Colonic mucosa (tissue), 4 donors: ENCODE results near the gene METTL15. TPM values are rescaled to one million over a fixed set of nuclear protein-coding genes. Genes with fewer than 3 reads are reported as not detected.
"Not testable (repeated sequence)": the region's sequence is repeated elsewhere in the genome, so short reads cannot be mapped to it uniquely, and the experiment has no call there.

Source experiments
- DNase-seq: peaks from one replicate; pipeline ENCODE4 v3.0.0-alpha.2; 2020
- H3K27ac ChIP-seq: fragments of 200-600 bp; one replicate; pipeline ENCODE4 v1.8.0; 2021
- H3K27me3 ChIP-seq: fragments of 200-600 bp; one replicate; pipeline ENCODE4 v1.8.0; 2021
- H3K36me3 ChIP-seq: fragments of 200-600 bp; one replicate; pipeline ENCODE4 v1.8.0; 2021
- H3K4me1 ChIP-seq: fragments of 200-600 bp; one replicate; pipeline ENCODE4 v1.8.0; 2021; ENCODE audit warnings: mild to moderate bottlenecking
- H3K4me3 ChIP-seq: fragments of 200-600 bp; one replicate; pipeline ENCODE4 v1.8.0; 2021
- H3K9ac ChIP-seq, 2 donors: one replicate each; pipeline ENCODE4 v1.7.0; 2013; ENCODE audit warnings: control low read depth in 2 of 2, low read depth in 2 of 2, low read length in 2 of 2
- H3K9me3 ChIP-seq: fragments of 200-600 bp; one replicate; pipeline ENCODE4 v1.8.0; 2021
- intact Hi-C: fragments of 100-400 bp; cut with DNase I; formaldehyde crosslinking; loops from one replicate; pipeline ENCODE4 v1.14.1; 2022
- total RNA-seq, 2 donors: library from RNA; stranded (reverse); fragmentation: NEBNext Ultra II Directional in 1 of 2; extraction: Animal tissue kit (Norgen Biotek cat#: 25700) in 1 of 2; gene quantifications; one replicate each; pipeline ENCODE4 v1.2.1, GENCODE V29; 2021
- TF ChIP-seq, protein P1 (sequence below): fragments of 200-600 bp; IDR thresholded peaks from one replicate; pipeline ENCODE4 v1.8.0; 2022; ENCODE audit warnings: antibody characterized with exemption, mild to moderate bottlenecking
- donor health status: healthy.
- donor health status: DM: no; HTN: no; CAD: no.
- donor health status: DM: no; HTN: no; CAD: no.

METTL15 gene
- total RNA-seq, 2 donors from 2014 or later = 16.5 to 22.1 TPM

DNA sequence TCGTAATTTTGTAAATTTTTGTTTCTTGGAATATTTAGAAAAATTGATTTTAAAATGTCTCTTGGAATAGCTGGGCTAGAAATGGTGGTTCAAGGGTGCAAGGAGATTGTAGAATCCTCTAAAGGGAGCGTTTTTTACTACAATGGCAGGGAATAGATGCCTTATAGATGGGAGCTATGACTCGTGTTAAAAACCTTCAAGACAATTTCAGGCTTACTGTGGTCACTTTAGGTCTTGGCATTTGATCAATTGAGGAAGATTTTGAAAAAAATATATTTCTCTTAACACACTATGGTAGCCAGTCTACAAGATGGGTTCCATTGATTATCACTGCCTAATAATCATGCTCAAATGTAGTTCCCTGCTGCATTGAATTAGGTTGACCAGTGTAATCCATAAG lies 25.0 kb downstream of the METTL15 start:
- Histone ChIP-seq H3K36me3 (no peaks in the 10 kb centered on the region), H3K9me3 (no peaks in the 10 kb centered on the region), H3K4me1 (no peaks in the 10 kb centered on the region), H3K27ac (no peak overlapping the region), H3K9ac (no peak overlapping the region), H3K4me3 (no peak overlapping the region), H3K27me3 (no peaks in the 10 kb centered on the region)
- DNase-seq = no peak
- intact Hi-C loops = no loop called here
- TF ChIP-seq, protein P1, sequence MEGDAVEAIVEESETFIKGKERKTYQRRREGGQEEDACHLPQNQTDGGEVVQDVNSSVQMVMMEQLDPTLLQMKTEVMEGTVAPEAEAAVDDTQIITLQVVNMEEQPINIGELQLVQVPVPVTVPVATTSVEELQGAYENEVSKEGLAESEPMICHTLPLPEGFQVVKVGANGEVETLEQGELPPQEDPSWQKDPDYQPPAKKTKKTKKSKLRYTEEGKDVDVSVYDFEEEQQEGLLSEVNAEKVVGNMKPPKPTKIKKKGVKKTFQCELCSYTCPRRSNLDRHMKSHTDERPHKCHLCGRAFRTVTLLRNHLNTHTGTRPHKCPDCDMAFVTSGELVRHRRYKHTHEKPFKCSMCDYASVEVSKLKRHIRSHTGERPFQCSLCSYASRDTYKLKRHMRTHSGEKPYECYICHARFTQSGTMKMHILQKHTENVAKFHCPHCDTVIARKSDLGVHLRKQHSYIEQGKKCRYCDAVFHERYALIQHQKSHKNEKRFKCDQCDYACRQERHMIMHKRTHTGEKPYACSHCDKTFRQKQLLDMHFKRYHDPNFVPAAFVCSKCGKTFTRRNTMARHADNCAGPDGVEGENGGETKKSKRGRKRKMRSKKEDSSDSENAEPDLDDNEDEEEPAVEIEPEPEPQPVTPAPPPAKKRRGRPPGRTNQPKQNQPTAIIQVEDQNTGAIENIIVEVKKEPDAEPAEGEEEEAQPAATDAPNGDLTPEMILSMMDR = no peak

DNA sequence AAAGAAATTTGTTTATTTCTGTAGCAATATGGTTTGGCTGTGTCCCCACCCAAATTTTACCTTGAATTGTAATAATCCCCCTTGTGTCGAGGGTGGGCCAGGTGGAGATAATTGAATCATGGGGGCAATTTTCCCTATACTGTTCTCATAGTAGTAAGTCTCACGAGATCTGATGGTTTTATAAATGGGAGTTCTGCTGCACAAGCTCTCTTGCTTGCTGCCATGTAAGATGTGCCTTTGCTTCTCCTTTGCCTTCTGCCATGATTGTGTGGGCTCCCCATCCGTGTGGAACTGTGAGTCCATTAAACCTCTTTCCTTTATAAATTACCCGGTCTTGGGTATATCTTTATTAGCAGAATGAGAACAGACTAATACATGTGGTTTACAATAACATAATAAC lies 28.0 kb downstream of the METTL15 start:
- DNase-seq, H3K27ac ChIP-seq, H3K36me3 ChIP-seq, H3K9ac ChIP-seq, H3K9me3 ChIP-seq, intact Hi-C loops, H3K27me3 ChIP-seq, H3K4me3 ChIP-seq, H3K4me1 ChIP-seq: not testable (repeated sequence)

DNA sequence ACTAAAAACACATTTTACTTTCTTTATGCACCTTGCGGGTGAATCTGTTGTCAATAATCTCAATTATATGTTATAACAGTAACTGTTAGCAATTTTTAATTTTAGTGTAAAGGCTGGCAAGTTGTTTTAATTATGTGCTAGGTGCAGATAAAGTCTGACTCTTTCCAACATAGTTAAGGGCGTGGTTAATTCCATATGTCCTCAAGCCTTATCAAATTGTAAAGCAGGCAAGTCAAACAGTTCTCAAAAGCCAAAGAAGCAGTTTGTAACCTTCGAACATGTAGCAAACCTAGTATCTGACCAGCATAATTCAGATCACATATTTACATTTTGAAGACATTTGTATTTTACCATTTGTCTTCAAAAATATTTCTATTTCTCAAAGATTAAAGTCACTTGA lies 29.2 kb downstream of the METTL15 start:
- Histone ChIP-seq H3K27me3 (no peaks in the 10 kb centered on the region), H3K4me3 (no peak overlapping the region), H3K36me3 (no peaks in the 10 kb centered on the region), H3K4me1 (no peaks in the 10 kb centered on the region), H3K9me3 (no peaks in the 10 kb centered on the region), H3K27ac (no peak overlapping the region), H3K9ac (no peak overlapping the region)
- intact Hi-C loops = no loop called here
- TF ChIP-seq, protein P1 = no peak
- DNase-seq = no peak

DNA sequence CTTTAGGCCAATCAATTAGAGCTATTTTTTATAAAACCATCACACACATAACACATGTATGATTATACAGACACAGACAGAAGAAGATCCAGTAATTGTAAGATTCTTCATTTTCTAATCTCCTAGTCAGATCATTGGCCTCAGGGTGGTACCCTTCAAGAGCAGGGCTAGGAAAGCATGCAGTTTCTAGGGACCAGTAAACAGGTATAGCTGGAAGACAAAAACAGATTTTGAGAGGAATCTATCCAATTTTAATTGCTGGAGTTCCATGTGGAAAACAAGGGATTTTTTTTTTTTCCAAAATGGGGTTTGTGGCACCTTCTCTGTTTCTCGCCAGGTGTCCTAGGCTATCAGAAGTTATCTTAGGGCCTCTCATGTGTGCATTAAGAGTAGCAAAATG lies 29.6 kb downstream of the METTL15 start:
- H3K36me3 ChIP-seq = no peaks in the 10 kb centered on the region
- no peaks in the 10 kb centered on the region for H3K27me3 ChIP-seq
- H3K9me3 ChIP-seq = no peaks in the 10 kb centered on the region
- no peak for DNase-seq
- TF ChIP-seq, protein P1 = no peak
- H3K9ac ChIP-seq = no peak overlapping the region
- intact Hi-C loops = no loop called here
- H3K27ac ChIP-seq = no peak overlapping the region
- no peak overlapping the region for H3K4me3 ChIP-seq
- H3K4me1 ChIP-seq = no peaks in the 10 kb centered on the region

DNA sequence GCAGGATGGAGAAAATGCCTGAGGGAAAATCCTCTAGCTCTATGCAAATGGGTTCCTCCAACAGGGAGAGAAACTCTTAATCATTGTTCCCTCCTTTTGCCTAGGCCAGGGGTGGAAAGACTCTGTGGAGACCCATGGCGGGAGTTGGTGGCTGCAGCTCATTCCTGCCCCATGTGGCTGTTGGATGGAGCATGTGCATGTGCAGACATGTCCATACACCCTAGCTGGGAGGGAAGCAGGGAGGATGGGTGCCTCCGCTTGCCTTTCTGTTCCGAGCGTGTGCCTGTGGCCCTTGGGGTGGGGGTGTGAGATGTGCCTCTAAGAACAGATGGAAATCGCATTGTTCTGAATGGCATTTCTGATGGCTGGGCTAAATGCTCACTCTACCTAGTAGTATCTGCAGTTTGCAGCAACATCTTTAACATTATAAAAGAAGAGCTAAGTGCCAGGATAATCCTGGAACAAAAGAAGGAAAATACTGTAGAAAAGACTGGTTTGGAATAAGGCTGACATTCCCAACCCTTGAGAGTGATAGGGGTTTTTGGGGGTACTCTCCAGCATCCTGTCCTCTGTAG lies 31.7 kb downstream of the METTL15 start:
- no peak for DNase-seq
- Histone ChIP-seq H3K27ac (no peak overlapping the region), H3K36me3 (no peaks in the 10 kb centered on the region), H3K9ac (no peak overlapping the region), H3K4me1 (no peaks in the 10 kb centered on the region), H3K27me3 (no peaks in the 10 kb centered on the region), H3K9me3 (no peaks in the 10 kb centered on the region), H3K4me3 (no peak overlapping the region)
- TF ChIP-seq, protein P1 = no peak
- intact Hi-C loops = no loop called here

DNA sequence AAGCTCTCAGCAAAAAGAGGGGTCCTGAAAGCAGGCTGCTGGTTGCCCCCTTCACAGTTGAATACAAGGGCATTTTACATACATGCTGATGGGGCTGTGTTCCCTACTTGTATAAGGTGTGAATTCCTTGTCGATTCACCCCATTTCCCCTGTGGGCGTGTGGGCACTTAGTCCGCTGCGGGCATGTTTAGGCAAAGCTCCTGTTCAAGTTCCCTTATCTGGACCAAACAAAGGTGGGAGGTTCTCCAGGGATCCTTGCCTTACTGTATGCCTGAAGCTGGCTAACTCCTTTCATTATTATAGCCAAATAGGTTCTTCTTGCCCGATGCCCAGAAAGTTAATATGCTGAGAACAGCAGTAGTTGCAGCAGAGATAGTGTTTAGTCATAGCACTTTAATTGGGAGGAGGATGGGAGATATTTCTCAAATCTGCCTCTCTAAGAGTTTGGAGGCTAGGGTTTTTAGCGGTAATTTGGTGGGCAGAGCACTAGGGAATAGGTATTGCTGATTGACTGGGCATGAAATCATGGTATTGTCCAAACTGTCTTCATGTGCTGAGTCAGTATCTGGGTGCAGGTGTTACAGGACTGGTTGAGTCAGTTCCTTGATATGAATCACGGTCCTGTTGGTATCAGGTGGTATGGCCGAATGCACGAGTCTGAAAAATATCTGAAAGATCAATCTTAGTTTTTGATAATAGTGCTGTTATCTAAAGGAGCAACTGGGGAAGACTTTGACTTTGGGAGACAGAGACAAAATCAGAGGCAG lies 32.7 kb downstream of the METTL15 start:
- Histone ChIP-seq H3K27me3 (no peaks in the 10 kb centered on the region), H3K36me3 (no peaks in the 10 kb centered on the region), H3K4me1 (no peaks in the 10 kb centered on the region), H3K9ac (no peak overlapping the region), H3K4me3 (no peak overlapping the region), H3K27ac (no peak overlapping the region), H3K9me3 (no peaks in the 10 kb centered on the region)
- TF ChIP-seq, protein P1 = no peak
- intact Hi-C loops = no loop called here
- no peak for DNase-seq
